Measurements from ENCODE around the gene BDH1.
"Not testable (repeated sequence)": the region's sequence is repeated elsewhere in the genome, so short reads cannot be mapped to it uniquely, and the experiment has no call there.

BDH1 gene

DNA sequence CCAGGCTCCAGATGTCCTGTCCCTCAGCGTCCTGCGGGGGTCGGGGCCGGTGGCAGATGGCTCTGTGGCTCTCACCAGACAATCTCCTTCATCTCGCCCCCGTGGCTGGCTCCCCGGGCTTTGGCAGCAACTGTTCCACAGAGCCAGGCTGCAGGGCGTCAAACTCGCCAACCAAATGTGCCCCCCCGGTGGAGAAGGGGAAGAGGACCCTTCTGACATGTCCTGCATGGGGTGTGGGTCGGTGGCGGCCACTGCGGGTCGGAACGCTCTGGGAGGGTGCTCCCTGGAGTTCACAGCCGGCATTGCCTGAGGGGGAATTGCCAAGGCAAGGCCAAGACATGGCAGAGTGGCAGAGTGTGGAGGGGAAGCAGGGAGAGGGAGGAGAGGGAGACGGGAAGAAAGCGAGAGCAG is 36.0 kb downstream of the BDH1 start:
- H3K4me3 ChIP-seq (ENCODE audit: low read depth, low read length): no peak overlapping the region
- TF ChIP-seq CTCF (IDR thresholded peaks at IDR 0.05; ENCODE audit: control insufficient read depth, extremely low read depth, insufficient read depth): no peak
- DNase-seq (ENCODE audit: low read depth): no peak

GRCh38 chr3:197518881-197519421 is 36.8 kb downstream of the BDH1 start:
- TF ChIP-seq CTCF (IDR thresholded peaks at IDR 0.05; ENCODE audit: control insufficient read depth, extremely low read depth, insufficient read depth): no peak
- H3K4me3 ChIP-seq (ENCODE audit: low read depth, low read length): no peak overlapping the region
- no peak for DNase-seq (ENCODE audit: low read depth)

DNA sequence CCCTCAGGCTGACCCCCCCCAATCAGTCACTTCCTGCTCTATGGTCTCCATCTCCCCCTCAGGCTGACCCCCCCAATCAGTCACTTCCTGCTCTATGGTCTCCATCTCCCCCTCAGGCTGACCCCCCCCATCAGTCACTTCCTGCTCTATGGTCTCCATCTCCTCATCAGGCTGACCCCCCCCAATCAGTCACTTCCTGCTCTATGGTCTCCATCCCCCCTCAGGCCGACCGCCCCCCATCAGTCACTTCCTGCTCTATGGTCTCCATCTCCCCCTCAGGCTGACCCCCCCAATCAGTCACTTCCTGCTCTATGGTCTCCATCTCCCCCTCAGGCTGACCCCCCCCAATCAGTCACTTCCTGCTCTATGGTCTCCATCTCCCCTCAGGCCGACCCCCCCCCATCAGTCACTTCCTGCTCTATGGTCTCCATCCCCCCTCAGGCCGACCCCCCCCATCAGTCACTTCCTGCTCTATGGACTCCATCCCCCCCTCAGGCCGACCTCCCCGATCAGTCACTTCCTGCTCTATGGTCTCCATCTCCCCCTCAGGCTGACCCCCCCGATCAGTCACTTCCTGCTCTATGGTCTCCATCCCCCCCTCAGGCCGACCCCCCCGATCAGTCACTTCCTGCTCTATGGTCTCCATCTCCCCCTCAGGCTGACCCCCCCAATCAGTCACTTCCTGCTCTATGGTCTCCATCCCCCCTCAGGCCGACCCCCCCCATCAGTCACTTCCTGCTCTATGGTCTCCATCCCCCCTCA is 37.7 kb downstream of the BDH1 start:
- not testable (repeated sequence) for DNase-seq (ENCODE audit: low read depth); H3K4me3 ChIP-seq (ENCODE audit: low read depth, low read length)

- not testable (repeated sequence) for DNase-seq (ENCODE audit: low read depth); H3K4me3 ChIP-seq (ENCODE audit: low read depth, low read length)
Observed at GRCh38 chr3:197516890-197517606, 38.7 kb downstream of the BDH1 start.

DNA sequence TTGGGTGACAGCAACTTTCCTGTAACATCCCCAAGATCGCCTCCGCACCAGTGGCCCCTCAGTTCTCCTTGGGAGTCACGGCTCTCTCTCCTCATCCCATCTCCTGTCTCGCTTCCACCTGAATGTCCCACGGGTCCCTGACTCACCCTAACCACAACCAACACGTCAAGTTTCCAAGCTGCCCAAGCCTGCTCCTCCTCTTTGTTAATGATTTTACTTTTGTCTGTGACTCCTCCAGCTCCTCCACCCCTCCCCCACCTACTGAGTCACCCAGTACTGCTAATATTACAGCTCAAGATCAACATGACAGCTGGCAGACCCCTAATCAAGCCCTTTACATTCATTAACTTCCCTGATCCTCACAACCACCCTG is 39.3 kb downstream of the BDH1 start:
- TF ChIP-seq CTCF (IDR thresholded peaks at IDR 0.05; ENCODE audit: control insufficient read depth, extremely low read depth, insufficient read depth): no peak
- H3K4me3 ChIP-seq (ENCODE audit: low read depth, low read length): no peak overlapping the region
- no peak for DNase-seq (ENCODE audit: low read depth)

GRCh38 chr3:197514786-197515355 is 40.9 kb downstream of the BDH1 start:
- no peak overlapping the region for H3K4me3 ChIP-seq (ENCODE audit: low read depth, low read length)
- DNase-seq (ENCODE audit: low read depth): no peak
- no peak for TF ChIP-seq CTCF (IDR thresholded peaks at IDR 0.05; ENCODE audit: control insufficient read depth, extremely low read depth, insufficient read depth)

- no peak overlapping the region for H3K4me3 ChIP-seq (ENCODE audit: low read depth, low read length)
Observed at GRCh38 chr3:197513953-197514785, 41.6 kb downstream of the BDH1 start.

More at GRCh38 chr3:197513953-197514785, 41.6 kb downstream of the BDH1 start:
- DNase-seq (ENCODE audit: low read depth): no peak
- TF ChIP-seq CTCF (IDR thresholded peaks at IDR 0.05; ENCODE audit: control insufficient read depth, extremely low read depth, insufficient read depth): no peak
